Ectodermal cell (in vitro differentiated cells): ENCODE results near the gene SHROOM3.

ENCODE experiments used
- H3K27ac ChIP-seq: 2 replicates; pipeline ENCODE4 v1.7.0; 2013; ENCODE audit warnings: mild to moderate bottlenecking, low read depth, low read length; ENCODE audit not compliant: insufficient read depth, poor library complexity, severe bottlenecking
- H3K27me3 ChIP-seq: 2 replicates; pipeline ENCODE4 v1.7.0; 2013; ENCODE audit warnings: mild to moderate bottlenecking, low read length; ENCODE audit not compliant: insufficient read depth, control insufficient read depth, poor library complexity, severe bottlenecking
- H3K36me3 ChIP-seq: one replicate; pipeline ENCODE4 v1.7.0; 2013; ENCODE audit warnings: low read length; ENCODE audit not compliant: control insufficient read depth, insufficient read depth
- H3K4me1 ChIP-seq: one replicate; pipeline ENCODE4 v1.7.0; 2013; ENCODE audit warnings: low read length; ENCODE audit not compliant: control insufficient read depth, insufficient read depth
- H3K4me3 ChIP-seq: 2 replicates; pipeline ENCODE4 v1.7.0; 2013; ENCODE audit warnings: low read depth, low read length, control low read depth; ENCODE audit not compliant: insufficient read depth
- H3K9me3 ChIP-seq: 2 replicates; pipeline ENCODE4 v1.7.0; 2013; ENCODE audit warnings: mild to moderate bottlenecking, low read length, moderate library complexity; ENCODE audit not compliant: control insufficient read depth
- WGBS, 2 experiments: methylation state at CpG; one replicate each; pipeline ENCODE4 v1.1.7; 2013; ENCODE audit warnings: missing lambda C conversion rate in 2 of 2; 5-methylcytosine and 5-hydroxymethylcytosine counted together

The SHROOM3 gene

GRCh38 chr4:76830964-76831703, 396.1 kb downstream of the SHROOM3 start:
- H3K9me3 ChIP-seq: no peaks in the 10 kb centered on the region
- no peaks in the 10 kb centered on the region for H3K36me3 ChIP-seq
- H3K4me1 ChIP-seq: peaks cover 17% of the 10 kb centered on the region
- peak overlapping the region; percentile 55 for H3K27ac ChIP-seq
- no peak overlapping the region for H3K4me3 ChIP-seq
- WGBS, 2 experiments: 40 to 48% methylated on average over 11 of the region's 11 CpGs
- H3K27me3 ChIP-seq: no peaks in the 10 kb centered on the region

- Histone ChIP-seq H3K36me3 (no peaks in the 10 kb centered on the region), H3K9me3 (no peaks in the 10 kb centered on the region), H3K27me3 (no peaks in the 10 kb centered on the region), H3K4me3 (no peak overlapping the region), H3K27ac (peak overlapping the region; percentile 55), H3K4me1 (peaks cover 17% of the 10 kb centered on the region)
- WGBS, 2 experiments: 86 to 87% methylated on average over 7 of the region's 7 CpGs
Observed at GRCh38 chr4:76831711-76832373, 396.8 kb downstream of the SHROOM3 start.
